H1 (cell line): Measurements from ENCODE around the gene RAB3C. TPM values are rescaled to one million over a fixed set of nuclear protein-coding genes. Genes with fewer than 3 reads are reported as not detected.

ENCODE experiments used
- CTCF ChIA-PET: fragments of 300-600 bp; sonication (Branson Sonifier 250); formaldehyde crosslinking; loops from one replicate; lab custom pipeline; 2021; ENCODE audit not compliant: partially characterized antibody; lab: Charles Lee
- POLR2A ChIA-PET: fragments of 300-600 bp; sonication (Branson Sonifier 250); formaldehyde crosslinking; loops from one replicate; lab custom pipeline; 2021; ENCODE audit warnings: inconsistent platforms; ENCODE audit not compliant: partially characterized antibody; lab: Charles Lee
- DNase-seq, 2 experiments: peaks; one replicate each; pipeline versions ENCODE4 v3.0.0 to v3.0.0-alpha.2; 2010 to 2022; ENCODE audit warnings: low spot score in 2 of 2, low read depth in 1 of 2, mixed read lengths in 1 of 2
- FAIRE-seq: peaks from 2 replicates; lab custom pipeline; 2011; peaks lifted over from hg19 to GRCh38; lab: Jason Lieb, UNC
- H2AFZ ChIP-seq: 2 replicates; pipeline ENCODE4 v1.8.1; 2012; ENCODE audit warnings: low read length, inconsistent platforms
- H2AK5ac ChIP-seq: 2 replicates; pipeline ENCODE4 v1.6.1; 2013; ENCODE audit warnings: low read depth, low read length
- H2BK120ac ChIP-seq: replicated peaks from 2 replicates; pipeline ENCODE3; 2013; ENCODE audit warnings: low read depth, low read length, inconsistent platforms
- H2BK12ac ChIP-seq: 2 replicates; pipeline ENCODE4 v1.6.1; 2013; ENCODE audit warnings: low read depth, low read length
- H2BK15ac ChIP-seq: 2 replicates; pipeline ENCODE4 v1.6.1; 2013; ENCODE audit warnings: low read length
- H2BK20ac ChIP-seq: 2 replicates; pipeline ENCODE4 v1.6.1; 2013; ENCODE audit warnings: low read length
- H2BK5ac ChIP-seq: 2 replicates; pipeline ENCODE4 v1.6.1; 2013; ENCODE audit warnings: low read depth, low read length
- H3K14ac ChIP-seq: 2 replicates; pipeline ENCODE4 v1.6.1; 2013; ENCODE audit warnings: inconsistent platforms; ENCODE audit not compliant: insufficient read length
- H3K18ac ChIP-seq: 2 replicates; pipeline ENCODE4 v1.6.1; 2013; ENCODE audit warnings: low read length; ENCODE audit errors: extremely low read depth
- H3K23ac ChIP-seq: 2 replicates; pipeline ENCODE4 v1.6.1; 2013; ENCODE audit warnings: inconsistent platforms; ENCODE audit not compliant: insufficient read length
- H3K23me2 ChIP-seq: 2 replicates; pipeline ENCODE4 v1.6.1; 2013; ENCODE audit warnings: low read depth, low read length
- H3K27ac ChIP-seq: 2 replicates; pipeline ENCODE4 v1.6.1; 2011; ENCODE audit warnings: low read depth, low read length, inconsistent platforms
- H3K27me3 ChIP-seq, 4 experiments: replicated peaks in 1 of 4; 1 replicate in 1 of 4; 2 replicates in 3 of 4; pipeline versions ENCODE4 v1.6.1 to v1.8.1; 2011 to 2013; ENCODE audit warnings: low read length in 3 of 4, mild to moderate bottlenecking in 3 of 4, inconsistent platforms in 2 of 4, mixed read lengths in 2 of 4, moderate library complexity in 1 of 4; ENCODE audit not compliant: control insufficient read depth in 3 of 4, insufficient read depth in 3 of 4; ENCODE audit errors: extremely low read depth in 1 of 4
- H3K36me3 ChIP-seq, 4 experiments: 2 replicates each; pipeline versions ENCODE4 v1.6.1 to v1.8.1; 2011 to 2013; ENCODE audit warnings: mild to moderate bottlenecking in 4 of 4, low read length in 3 of 4, moderate library complexity in 2 of 4, control low read depth in 1 of 4, inconsistent platforms in 1 of 4; ENCODE audit not compliant: insufficient read depth in 4 of 4, control insufficient read depth in 2 of 4
- H3K4ac ChIP-seq: replicated peaks from 2 replicates; pipeline ENCODE3; 2013; ENCODE audit warnings: low read length, low read depth, mixed read lengths, inconsistent platforms; ENCODE audit not compliant: insufficient read length
- H3K4me1 ChIP-seq, 4 experiments: replicated peaks in 1 of 4; 1 replicate in 1 of 4; 2 replicates in 3 of 4; pipeline versions ENCODE4 v1.6.1 to v1.8.1; 2011 to 2013; ENCODE audit warnings: low read length in 3 of 4, inconsistent platforms in 2 of 4, mixed read lengths in 1 of 4; ENCODE audit not compliant: insufficient read depth in 4 of 4, control insufficient read depth in 3 of 4
- H3K4me2 ChIP-seq, 2 experiments: 2 replicates each; pipeline versions ENCODE4 v1.6.1 to v1.8.1; 2011 to 2013; ENCODE audit warnings: low read depth in 2 of 2, low read length in 2 of 2, control low read depth in 1 of 2, inconsistent platforms in 1 of 2, mild to moderate bottlenecking in 1 of 2; ENCODE audit not compliant: insufficient read depth in 1 of 2
- H3K4me3 ChIP-seq, 4 experiments: fragments of 200-600, 300-600 bp in 1 of 4; sonication (generic), shearing (Covaris generic), sonication (Bioruptor Twin) in 1 of 4; 2 replicates each; pipeline versions ENCODE4 v1.5.1 to v1.8.1; 2011 to 2016; ENCODE audit warnings: low read length in 4 of 4, low read depth in 3 of 4, control low read depth in 2 of 4, inconsistent platforms in 2 of 4, mild to moderate bottlenecking in 2 of 4, mixed read lengths in 1 of 4, moderate library complexity in 1 of 4; ENCODE audit not compliant: insufficient read depth in 2 of 4; ENCODE audit errors: extremely low read depth in 1 of 4
- H3K56ac ChIP-seq: replicated peaks from 2 replicates; pipeline ENCODE3; 2013; ENCODE audit warnings: low read depth, mild to moderate bottlenecking, mixed read lengths, low read length, inconsistent platforms; ENCODE audit not compliant: insufficient read length
- H3K79me1 ChIP-seq: 2 replicates; pipeline ENCODE4 v1.6.1; 2013; ENCODE audit warnings: low read depth, low read length, control low read depth
- H3K79me2 ChIP-seq, 2 experiments: 2 replicates each; pipeline versions ENCODE4 v1.6.1 to v1.8.1; 2012 to 2013; ENCODE audit warnings: low read length in 2 of 2, mild to moderate bottlenecking in 2 of 2, inconsistent platforms in 1 of 2; ENCODE audit not compliant: insufficient read depth in 2 of 2, control insufficient read depth in 1 of 2
- H3K9ac ChIP-seq, 4 experiments: replicated peaks in 1 of 4; 1 replicate in 1 of 4; 2 replicates in 3 of 4; pipeline versions ENCODE4 v1.6.1 to v1.8.1; 2011 to 2013; ENCODE audit warnings: low read depth in 3 of 4, low read length in 3 of 4, control low read depth in 2 of 4, mild to moderate bottlenecking in 2 of 4, moderate library complexity in 2 of 4, inconsistent platforms in 1 of 4; ENCODE audit errors: extremely low read depth in 1 of 4
- H3K9me3 ChIP-seq, 2 experiments: 2 replicates each; pipeline versions ENCODE4 v1.6.1 to v1.8.1; 2012 to 2013; ENCODE audit warnings: mild to moderate bottlenecking in 2 of 2, moderate library complexity in 2 of 2, control low read depth in 1 of 2, inconsistent platforms in 1 of 2, low read depth in 1 of 2, low read length in 1 of 2, mixed read lengths in 1 of 2; ENCODE audit not compliant: insufficient read depth in 2 of 2
- H4K20me1 ChIP-seq, 2 experiments: replicated peaks in 1 of 2; 2 replicates each; pipeline versions ENCODE3 to v1.8.1; 2011 to 2013; ENCODE audit warnings: inconsistent platforms in 2 of 2, low read length in 2 of 2, mild to moderate bottlenecking in 1 of 2; ENCODE audit not compliant: insufficient read depth in 2 of 2, control insufficient read depth in 1 of 2
- H4K5ac ChIP-seq: 2 replicates; pipeline ENCODE4 v1.6.1; 2013; ENCODE audit warnings: low read length, low read depth, mixed read lengths, inconsistent platforms; ENCODE audit not compliant: insufficient read length
- H4K8ac ChIP-seq: 2 replicates; pipeline ENCODE4 v1.8.0; 2013; ENCODE audit warnings: mild to moderate bottlenecking, moderate library complexity, low read length, inconsistent platforms; ENCODE audit not compliant: insufficient read depth; ENCODE audit errors: extremely low read depth
- H4K91ac ChIP-seq: replicated peaks from 2 replicates; pipeline ENCODE3; 2013; ENCODE audit warnings: low read length, mixed read lengths, inconsistent platforms; ENCODE audit not compliant: insufficient read length
- CTCF ChIP-seq, 3 experiments: IDR thresholded peaks; 1 replicate in 2 of 3; 2 replicates in 1 of 3; pipeline versions ENCODE4 v1.5.1 to v1.6.1; 2011; ENCODE audit warnings: low read length in 3 of 3, mild to moderate bottlenecking in 3 of 3, inconsistent platforms in 2 of 3, low read depth in 1 of 3, moderate library complexity in 1 of 3; ENCODE audit not compliant: insufficient read depth in 1 of 3; ENCODE audit errors: control extremely low read depth in 1 of 3
- EGR1 ChIP-seq: IDR thresholded peaks from 2 replicates; pipeline ENCODE4 v1.6.1; 2011; ENCODE audit warnings: low read depth, low read length, borderline replicate concordance
- WGBS, 2 experiments: shearing (Covaris generic) in 1 of 2; methylation state at CpG; one replicate each; pipeline versions ENCODE4 v1.1.6 to v1.1.7; 2013 to 2015; ENCODE audit warnings: low lambda C conversion rate in 2 of 2, mixed read lengths in 2 of 2, inconsistent platforms in 1 of 2, low coverage in 1 of 2, missing lambda C conversion rate in 1 of 2; ENCODE audit not compliant: insufficient replicate concordance in 2 of 2, insufficient coverage in 1 of 2, insufficient read length in 1 of 2; ENCODE audit errors: extremely low coverage in 1 of 2, missing lambda C conversion rate in 1 of 2; 5-methylcytosine and 5-hydroxymethylcytosine counted together
- polyA plus RNA-seq, 7 experiments: library from polyadenylated mRNA; depleted of rRNA in 3 of 7; stranded (reverse) in 5 of 7; unstranded in 2 of 7; fragments of >200 nt in 5 of 7; fragments of 200-250 nt in 2 of 7; gene quantifications; 1 replicate in 5 of 7; 2 replicates in 1 of 7; 4 replicates in 1 of 7; pipeline versions ENCODE4 v1.2.1 to v1.2.3, GENCODE V29; 2011 to 2013; ENCODE audit warnings: missing spikeins in 2 of 7, mixed read lengths in 2 of 7
- total RNA-seq: library from RNA; stranded (reverse); fragmentation: NEBNext Ultra II Directional; extraction: Animal tissue kit (Norgen Biotek cat#: 25700); gene quantifications from 2 replicates; pipeline ENCODE4 v1.2.1, GENCODE V29; 2021

RAB3C gene
- total and polyA plus RNA-seq, 2 of the 8 experiments (the other 6 are each of a cell fraction or from before 2014, with no cell fraction given): 14.7 to 18.3 TPM

DNA sequence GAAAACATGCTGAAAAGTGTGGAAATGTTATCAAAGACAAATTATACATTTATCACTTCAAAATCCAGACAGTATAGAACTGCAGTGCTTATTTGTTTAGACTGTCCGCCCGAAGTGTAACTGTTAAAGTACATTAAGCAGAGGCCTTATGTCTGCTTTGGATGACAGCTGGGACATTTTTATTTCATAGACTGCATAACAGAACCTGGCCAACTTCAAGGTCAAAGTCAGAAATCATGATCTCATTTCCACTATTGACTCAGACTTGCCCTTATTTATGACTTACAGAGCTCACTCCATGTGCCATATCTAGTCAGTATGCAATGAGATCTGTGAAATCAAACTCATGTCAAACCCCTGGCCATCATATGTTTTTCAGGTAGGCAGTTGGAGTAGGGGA lies 87.7 kb downstream of the RAB3C start:
- Histone ChIP-seq H3K18ac (no peak overlapping the region), H4K20me1 (no peaks in the 10 kb centered on the region), H2AK5ac (no peak overlapping the region), H3K4me2 (no peak overlapping the region), H3K56ac (no peak overlapping the region), H2BK12ac (no peak overlapping the region), H3K23ac (no peak overlapping the region), H3K79me1 (no peaks in the 10 kb centered on the region), H2BK120ac (no peak overlapping the region), H3K9ac (no peak overlapping the region), H3K79me2 (no peaks in the 10 kb centered on the region), H3K27ac (no peak overlapping the region), H2BK5ac (no peak overlapping the region), H3K36me3 (no peaks in the 10 kb centered on the region), H3K9me3 (no peaks in the 10 kb centered on the region), H3K4me3 (no peak overlapping the region), H4K91ac (no peak overlapping the region), H3K14ac (no peak overlapping the region), H3K4ac (no peak overlapping the region), H2AFZ (no peak overlapping the region), H4K8ac (no peak overlapping the region), H3K27me3 (no peaks in the 10 kb centered on the region), H4K5ac (no peak overlapping the region), H2BK20ac (no peak overlapping the region), H3K23me2 (no peaks in the 10 kb centered on the region), H3K4me1 (no peaks in the 10 kb centered on the region), H2BK15ac (no peak overlapping the region)
- 100% methylated on average over 2 of the region's 2 CpGs; no CpG with 5 or more reads in 1 of the 2 experiments for WGBS, 2 experiments
- no peak for DNase-seq
- TF ChIP-seq EGR1: no peak
- no peak for TF ChIP-seq CTCF (IDR thresholded peaks at IDR 0.05; ENCODE audit: control extremely low read depth in 1 of 3, insufficient read depth in 1 of 3, low read depth in 1 of 3, low read length in 3 of 3)
- FAIRE-seq: no peak
- ChIA-PET CTCF (no interaction called here), POLR2A (no interaction called here)
